Keratinocyte (primary cell): ENCODE measurements around the gene BTN2A1. TPM values are rescaled to one million over a fixed set of nuclear protein-coding genes. Genes with fewer than 3 reads are reported as not detected.

Experiments used
- DNase-seq: peaks from one replicate; pipeline ENCODE4 v3.0.0-alpha.2; 2011; ENCODE audit warnings: low read depth, missing footprints, low spot score
- FAIRE-seq: peaks from 2 replicates; lab custom pipeline; 2011; peaks lifted over from hg19 to GRCh38; lab: Jason Lieb, UNC
- H2AFZ ChIP-seq: 2 replicates; pipeline ENCODE4 v1.6.0; 2012; ENCODE audit warnings: low read length, control low read depth, inconsistent platforms; ENCODE audit not compliant: control insufficient read depth
- H3K27ac ChIP-seq: 2 replicates; pipeline ENCODE4 v1.5.1; 2011; ENCODE audit warnings: low read length; ENCODE audit not compliant: control insufficient read depth, insufficient read depth
- H3K27me3 ChIP-seq: 3 replicates; pipeline ENCODE4 v1.6.0; 2011; ENCODE audit warnings: low read length; ENCODE audit not compliant: control insufficient read depth, insufficient read depth; ENCODE audit errors: extremely low read depth
- H3K36me3 ChIP-seq, 2 experiments: 2 replicates in 1 of 2; 3 replicates in 1 of 2; pipeline ENCODE4 v1.5.1; 2011; ENCODE audit warnings: low read length in 2 of 2, mild to moderate bottlenecking in 1 of 2; ENCODE audit not compliant: control insufficient read depth in 2 of 2, insufficient read depth in 2 of 2; ENCODE audit errors: extremely low read depth in 1 of 2
- H3K4me1 ChIP-seq: 3 replicates; pipeline ENCODE4 v1.5.1; 2011; ENCODE audit warnings: low read length; ENCODE audit not compliant: control insufficient read depth, insufficient read depth; ENCODE audit errors: extremely low read depth
- H3K4me2 ChIP-seq: 3 replicates; pipeline ENCODE4 v1.6.0; 2011; ENCODE audit warnings: low read depth, low read length; ENCODE audit not compliant: control insufficient read depth, insufficient read depth; ENCODE audit errors: extremely low read depth
- H3K4me3 ChIP-seq, 3 experiments: fragments of 200-600 bp in 1 of 3; sonication (generic) in 1 of 3; 2 replicates in 2 of 3; 3 replicates in 1 of 3; pipeline ENCODE4 v1.5.1; 2011 to 2016; ENCODE audit warnings: low read length in 3 of 3, mild to moderate bottlenecking in 3 of 3, control low read depth in 2 of 3, inconsistent platforms in 1 of 3, low read depth in 1 of 3, mixed read lengths in 1 of 3, mixed run types in 1 of 3, moderate library complexity in 1 of 3; ENCODE audit not compliant: control insufficient read depth in 2 of 3, insufficient read depth in 2 of 3; ENCODE audit errors: extremely low read depth in 1 of 3
- H3K79me2 ChIP-seq: 2 replicates; pipeline ENCODE4 v1.6.0; 2012; ENCODE audit warnings: low read length; ENCODE audit not compliant: control insufficient read depth, insufficient read depth
- H3K9ac ChIP-seq: 3 replicates; pipeline ENCODE4 v1.6.0; 2011; ENCODE audit warnings: low read length; ENCODE audit not compliant: control insufficient read depth, insufficient read depth; ENCODE audit errors: extremely low read depth
- H3K9me1 ChIP-seq: 3 replicates; pipeline ENCODE4 v1.6.0; 2011; ENCODE audit warnings: low read length; ENCODE audit not compliant: control insufficient read depth, insufficient read depth; ENCODE audit errors: extremely low read depth
- H3K9me3 ChIP-seq: 2 replicates; pipeline ENCODE4 v1.5.1; 2012; ENCODE audit warnings: low read depth, low read length; ENCODE audit not compliant: control insufficient read depth
- H4K20me1 ChIP-seq: 3 replicates; pipeline ENCODE4 v1.6.0; 2011; ENCODE audit warnings: low read length; ENCODE audit not compliant: control insufficient read depth, insufficient read depth; ENCODE audit errors: extremely low read depth
- EZH2 ChIP-seq: IDR thresholded peaks from one replicate; pipeline ENCODE4 v1.6.1; 2012; ENCODE audit warnings: inconsistent platforms, mild to moderate bottlenecking, low read length, moderate library complexity
- dilution Hi-C: fragments of 300-500 bp; cut with MboI; formaldehyde crosslinking; loops from one replicate; pipeline ENCODE4 v1.7.0; 2020; ENCODE audit warnings: low sequenced_read_pairs; ENCODE audit not compliant: extremely low pct_ligation_motif_present
- polyA plus RNA-seq, 5 experiments: library from polyadenylated mRNA; depleted of rRNA in 3 of 5; stranded (reverse) in 3 of 5; stranded (forward) in 1 of 5; unstranded in 1 of 5; fragments of >200 nt; gene quantifications; 1 replicate in 1 of 5; 2 replicates in 3 of 5; 3 replicates in 1 of 5; pipeline versions ENCODE4 v1.2.1 to v1.2.3, GENCODE V29; 2011 to 2012; ENCODE audit warnings: missing spikeins in 2 of 5, low read depth in 1 of 5, low replicate concordance in 1 of 5
- TF ChIP-seq, protein P1 (sequence below), 3 experiments: IDR thresholded peaks in 1 of 3; conservative IDR thresholded peaks in 1 of 3; optimal IDR thresholded peaks in 1 of 3; 2 replicates in 2 of 3; 3 replicates in 1 of 3; pipeline versions ENCODE3 to v1.5.1; 2011; ENCODE audit warnings: low read length in 3 of 3, mild to moderate bottlenecking in 3 of 3, moderate library complexity in 2 of 3, control low read depth in 1 of 3, inconsistent platforms in 1 of 3; ENCODE audit not compliant: insufficient read depth in 2 of 3; ENCODE audit errors: extremely low read depth in 1 of 3

BTN2A1 gene
- polyA plus RNA-seq, 1 donor (not counting 4 experiments of a cell fraction or from before 2014, with no cell fraction given) = 13.9 TPM

- H3K4me1 ChIP-seq = peaks cover 18% of the 10 kb centered on the region
- H3K36me3 ChIP-seq = no peaks in the 10 kb centered on the region
- no peak overlapping the region for H3K4me3 ChIP-seq
- H3K9ac ChIP-seq = no peak overlapping the region
- no peaks in the 10 kb centered on the region for H3K27me3 ChIP-seq
- no peak for DNase-seq
- dilution Hi-C loops = no loop called here
- no peaks in the 10 kb centered on the region for H3K9me1 ChIP-seq
- no peak overlapping the region for H3K4me2 ChIP-seq
- no peak for FAIRE-seq
- H3K79me2 ChIP-seq = no peaks in the 10 kb centered on the region
- H3K9me3 ChIP-seq = no peaks in the 10 kb centered on the region
- no peak overlapping the region for H3K27ac ChIP-seq
- no peak for TF ChIP-seq EZH2
- TF ChIP-seq, protein P1, sequence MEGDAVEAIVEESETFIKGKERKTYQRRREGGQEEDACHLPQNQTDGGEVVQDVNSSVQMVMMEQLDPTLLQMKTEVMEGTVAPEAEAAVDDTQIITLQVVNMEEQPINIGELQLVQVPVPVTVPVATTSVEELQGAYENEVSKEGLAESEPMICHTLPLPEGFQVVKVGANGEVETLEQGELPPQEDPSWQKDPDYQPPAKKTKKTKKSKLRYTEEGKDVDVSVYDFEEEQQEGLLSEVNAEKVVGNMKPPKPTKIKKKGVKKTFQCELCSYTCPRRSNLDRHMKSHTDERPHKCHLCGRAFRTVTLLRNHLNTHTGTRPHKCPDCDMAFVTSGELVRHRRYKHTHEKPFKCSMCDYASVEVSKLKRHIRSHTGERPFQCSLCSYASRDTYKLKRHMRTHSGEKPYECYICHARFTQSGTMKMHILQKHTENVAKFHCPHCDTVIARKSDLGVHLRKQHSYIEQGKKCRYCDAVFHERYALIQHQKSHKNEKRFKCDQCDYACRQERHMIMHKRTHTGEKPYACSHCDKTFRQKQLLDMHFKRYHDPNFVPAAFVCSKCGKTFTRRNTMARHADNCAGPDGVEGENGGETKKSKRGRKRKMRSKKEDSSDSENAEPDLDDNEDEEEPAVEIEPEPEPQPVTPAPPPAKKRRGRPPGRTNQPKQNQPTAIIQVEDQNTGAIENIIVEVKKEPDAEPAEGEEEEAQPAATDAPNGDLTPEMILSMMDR (optimal IDR thresholded peaks at IDR 0.05 in 1 of 3, IDR thresholded peaks at IDR 0.05 in 1 of 3, conservative IDR thresholded peaks at IDR 0.05 in 1 of 3; ENCODE audit: extremely low read depth in 1 of 3, insufficient read depth in 2 of 3, low read length in 3 of 3) = no peak
- H2AFZ ChIP-seq = no peak overlapping the region
- no peaks in the 10 kb centered on the region for H4K20me1 ChIP-seq
Measured at GRCh38 chr6:26477426-26477825, 19.7 kb downstream of the BTN2A1 start.

- no peaks in the 10 kb centered on the region for H3K9me3 ChIP-seq
- no peak overlapping the region for H3K27ac ChIP-seq
- H3K79me2 ChIP-seq = no peaks in the 10 kb centered on the region
- H3K4me1 ChIP-seq = peaks cover 15% of the 10 kb centered on the region
- H4K20me1 ChIP-seq = no peaks in the 10 kb centered on the region
- no peak for TF ChIP-seq EZH2
- TF ChIP-seq, protein P1 (optimal IDR thresholded peaks at IDR 0.05 in 1 of 3, IDR thresholded peaks at IDR 0.05 in 1 of 3, conservative IDR thresholded peaks at IDR 0.05 in 1 of 3; ENCODE audit: extremely low read depth in 1 of 3, insufficient read depth in 2 of 3, low read length in 3 of 3) = no peak
- H3K9me1 ChIP-seq = no peaks in the 10 kb centered on the region
- no peak for FAIRE-seq
- H3K4me2 ChIP-seq = no peak overlapping the region
- DNase-seq = no peak
- H3K4me3 ChIP-seq = no peak overlapping the region
- dilution Hi-C loops = no loop called here
- no peak overlapping the region for H3K9ac ChIP-seq
- H3K27me3 ChIP-seq = no peaks in the 10 kb centered on the region
- H2AFZ ChIP-seq = no peak overlapping the region
- no peaks in the 10 kb centered on the region for H3K36me3 ChIP-seq
Measured at GRCh38 chr6:26478100-26478984, 20.6 kb downstream of the BTN2A1 start.
